ENCODE results near the gene ACTMAP.

DNA sequence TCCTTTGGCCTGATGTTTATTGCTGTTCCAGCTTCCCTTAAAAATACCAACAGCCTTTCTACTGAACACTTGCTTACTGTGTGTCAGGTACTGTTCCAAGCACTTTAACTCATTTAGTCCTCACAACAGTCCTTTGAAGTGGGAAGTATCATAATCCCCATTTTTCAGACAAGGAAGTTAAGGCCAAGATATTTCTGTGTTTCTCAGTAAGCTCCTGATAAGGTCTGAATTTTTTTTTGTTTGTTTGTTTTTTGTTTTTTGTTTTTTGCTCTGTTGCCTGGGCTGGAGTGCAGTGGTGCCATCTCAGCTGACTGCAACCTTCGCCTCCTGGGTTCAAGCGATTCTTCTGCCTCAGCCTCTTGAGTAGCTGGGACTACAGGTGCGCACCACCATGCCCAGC lies 8.2 kb upstream of the ACTMAP start:
- TF ChIP-seq CTCF (IDR thresholded peaks at IDR 0.05 in 4 of 5, conservative IDR thresholded peaks at IDR 0.05 in 1 of 5), result no peak
- no peak for TF ChIP-seq POLR2A (IDR thresholded peaks at IDR 0.05)

Measured in gastrocnemius medialis (tissue), 4 donors.